ENCODE results near the gene PFDN1.

PFDN1 gene

DNA sequence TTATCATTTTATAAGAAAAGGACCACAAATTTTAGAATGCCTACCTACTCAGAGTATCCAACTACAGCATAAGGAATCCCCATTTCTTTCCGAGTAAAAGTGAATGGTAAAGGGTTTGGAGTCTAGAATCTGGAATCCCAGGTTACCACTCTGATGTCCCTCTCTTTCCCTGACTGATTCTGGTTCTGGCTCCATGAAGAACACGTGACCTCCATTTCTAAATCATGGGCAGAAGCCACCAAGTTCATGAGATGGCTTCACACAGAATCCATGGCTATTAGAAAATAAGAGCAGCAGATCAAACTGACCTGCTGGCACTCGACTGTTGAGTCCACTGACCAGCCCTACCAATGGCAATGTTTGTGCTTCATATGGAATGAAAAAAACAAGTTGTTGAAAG lies 40.7 kb downstream of the PFDN1 start:
- no peak for DNase-seq (ENCODE audit: low read depth)
- TF ChIP-seq, protein P1, sequence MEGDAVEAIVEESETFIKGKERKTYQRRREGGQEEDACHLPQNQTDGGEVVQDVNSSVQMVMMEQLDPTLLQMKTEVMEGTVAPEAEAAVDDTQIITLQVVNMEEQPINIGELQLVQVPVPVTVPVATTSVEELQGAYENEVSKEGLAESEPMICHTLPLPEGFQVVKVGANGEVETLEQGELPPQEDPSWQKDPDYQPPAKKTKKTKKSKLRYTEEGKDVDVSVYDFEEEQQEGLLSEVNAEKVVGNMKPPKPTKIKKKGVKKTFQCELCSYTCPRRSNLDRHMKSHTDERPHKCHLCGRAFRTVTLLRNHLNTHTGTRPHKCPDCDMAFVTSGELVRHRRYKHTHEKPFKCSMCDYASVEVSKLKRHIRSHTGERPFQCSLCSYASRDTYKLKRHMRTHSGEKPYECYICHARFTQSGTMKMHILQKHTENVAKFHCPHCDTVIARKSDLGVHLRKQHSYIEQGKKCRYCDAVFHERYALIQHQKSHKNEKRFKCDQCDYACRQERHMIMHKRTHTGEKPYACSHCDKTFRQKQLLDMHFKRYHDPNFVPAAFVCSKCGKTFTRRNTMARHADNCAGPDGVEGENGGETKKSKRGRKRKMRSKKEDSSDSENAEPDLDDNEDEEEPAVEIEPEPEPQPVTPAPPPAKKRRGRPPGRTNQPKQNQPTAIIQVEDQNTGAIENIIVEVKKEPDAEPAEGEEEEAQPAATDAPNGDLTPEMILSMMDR (IDR thresholded peaks at IDR 0.05; ENCODE audit: insufficient read depth, low read depth, low read length, missing control alignments) = no peak
- H3K4me3 ChIP-seq (ENCODE audit: low read length) = no peak overlapping the region

DNA sequence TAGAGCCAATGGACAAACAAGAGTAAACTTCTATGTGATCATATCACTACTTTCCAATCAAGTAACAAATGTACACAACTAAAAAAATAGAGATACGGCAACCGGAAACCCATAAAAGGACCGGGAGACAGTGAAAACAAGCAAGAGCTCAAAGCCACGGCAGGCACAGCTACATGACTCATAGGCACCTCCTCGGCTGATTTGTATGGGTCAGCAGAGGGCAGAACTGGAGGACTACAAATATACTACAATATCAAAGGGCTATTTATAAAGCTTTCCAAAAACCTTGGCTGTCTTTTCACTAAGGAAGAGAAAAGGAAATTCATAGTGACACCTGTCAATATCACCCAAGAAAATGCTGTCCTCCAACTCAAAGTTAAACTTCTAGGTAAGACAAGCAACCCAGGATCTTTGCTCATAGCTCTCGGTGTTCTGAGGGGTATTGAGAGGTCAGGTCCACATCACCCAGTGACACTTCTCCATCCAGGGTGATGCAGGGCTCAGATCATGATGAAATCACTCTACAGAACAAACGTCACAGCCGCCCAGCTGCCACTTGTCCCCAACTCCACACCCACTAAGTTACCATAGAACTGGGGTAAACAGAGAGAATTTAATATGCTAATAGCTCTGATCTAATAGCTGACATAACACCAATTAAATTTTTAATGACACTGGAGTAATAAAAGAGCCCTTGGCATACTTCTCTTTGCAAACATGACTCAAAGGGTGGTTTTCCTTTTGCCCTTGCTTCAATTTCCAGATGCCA lies 41.3 kb downstream of the PFDN1 start:
- TF ChIP-seq, protein P1 (IDR thresholded peaks at IDR 0.05; ENCODE audit: insufficient read depth, low read depth, low read length, missing control alignments) = no peak
- H3K4me3 ChIP-seq (ENCODE audit: low read length) = no peak overlapping the region
- peak; percentile 89 for DNase-seq (ENCODE audit: low read depth)

DNA sequence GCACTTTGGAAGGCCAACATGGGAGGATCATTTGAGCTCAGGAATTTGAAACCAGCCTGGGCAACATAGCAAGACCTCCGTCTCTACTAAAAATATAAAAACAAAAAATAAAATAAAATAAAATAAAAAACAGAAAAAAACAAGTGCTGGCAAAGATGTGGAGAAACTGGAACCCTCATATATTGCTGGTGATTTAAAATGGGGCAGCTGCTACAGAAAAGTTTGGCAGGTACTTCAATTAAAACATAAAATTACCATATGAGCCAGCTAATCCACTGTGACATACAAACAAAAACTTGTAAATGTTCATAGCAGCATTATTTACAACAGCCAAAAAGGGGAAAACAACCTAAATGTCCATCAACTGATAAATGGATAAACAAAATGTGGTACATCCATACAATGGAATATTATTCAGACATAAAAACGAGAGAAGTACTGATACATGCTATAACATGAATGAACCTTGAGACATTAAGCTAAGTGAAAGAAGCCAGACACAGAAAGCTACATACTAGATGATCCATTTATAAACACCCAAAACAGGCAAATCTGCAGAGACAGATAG lies 42.7 kb downstream of the PFDN1 start:
- DNase-seq (ENCODE audit: low read depth) = no peak
- TF ChIP-seq, protein P1 (IDR thresholded peaks at IDR 0.05; ENCODE audit: insufficient read depth, low read depth, low read length, missing control alignments) = no peak
- no peak overlapping the region for H3K4me3 ChIP-seq (ENCODE audit: low read length)

DNA sequence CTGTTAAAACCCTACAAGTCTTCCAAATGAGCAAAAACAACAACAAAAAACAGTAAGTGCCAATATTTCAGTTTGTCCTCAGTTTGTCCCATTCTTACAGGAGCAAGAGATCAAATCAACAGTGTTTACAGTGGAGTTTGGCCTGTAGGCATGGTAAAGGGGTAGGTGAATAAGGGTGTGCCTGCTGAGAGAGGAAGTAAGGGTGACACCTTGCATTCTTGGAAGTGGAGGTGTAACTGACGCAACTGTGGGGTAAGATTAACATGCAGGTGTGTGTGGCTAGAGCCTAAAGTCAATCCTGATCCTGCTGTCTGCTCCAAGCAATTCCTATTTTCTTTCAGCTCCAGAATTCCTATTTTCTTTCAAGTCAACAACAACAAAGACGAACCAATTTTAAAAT lies 43.4 kb downstream of the PFDN1 start:
- peak; percentile 96 for DNase-seq (ENCODE audit: low read depth)
- no peak overlapping the region for H3K4me3 ChIP-seq (ENCODE audit: low read length)

DNA sequence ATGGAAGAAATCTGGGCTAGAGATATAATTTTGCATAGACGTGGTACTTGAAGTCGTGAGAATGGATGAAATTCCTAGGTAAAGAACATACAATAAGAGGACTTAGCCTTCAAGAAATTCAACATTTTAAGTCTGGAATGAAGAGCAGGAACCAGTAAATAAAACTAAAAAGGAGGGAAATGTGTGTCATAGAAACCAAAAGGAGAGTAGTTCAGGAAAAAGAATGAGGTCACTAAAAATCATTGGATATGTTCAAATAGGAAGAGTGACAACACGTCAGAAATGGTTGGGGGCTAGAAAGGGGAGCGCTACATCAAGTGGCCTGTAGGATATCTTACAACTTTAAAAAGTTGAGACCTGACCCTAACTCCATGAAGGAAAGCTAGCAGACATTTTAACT lies 44.0 kb downstream of the PFDN1 start:
- no peak for DNase-seq (ENCODE audit: low read depth)
- no peak overlapping the region for H3K4me3 ChIP-seq (ENCODE audit: low read length)
- TF ChIP-seq, protein P1 (IDR thresholded peaks at IDR 0.05; ENCODE audit: insufficient read depth, low read depth, low read length, missing control alignments) = no peak

More for the DNA sequence above, 43.4 kb downstream of the PFDN1 start:
- TF ChIP-seq, protein P1 (IDR thresholded peaks at IDR 0.05; ENCODE audit: insufficient read depth, low read depth, low read length, missing control alignments) = no peak

DNA sequence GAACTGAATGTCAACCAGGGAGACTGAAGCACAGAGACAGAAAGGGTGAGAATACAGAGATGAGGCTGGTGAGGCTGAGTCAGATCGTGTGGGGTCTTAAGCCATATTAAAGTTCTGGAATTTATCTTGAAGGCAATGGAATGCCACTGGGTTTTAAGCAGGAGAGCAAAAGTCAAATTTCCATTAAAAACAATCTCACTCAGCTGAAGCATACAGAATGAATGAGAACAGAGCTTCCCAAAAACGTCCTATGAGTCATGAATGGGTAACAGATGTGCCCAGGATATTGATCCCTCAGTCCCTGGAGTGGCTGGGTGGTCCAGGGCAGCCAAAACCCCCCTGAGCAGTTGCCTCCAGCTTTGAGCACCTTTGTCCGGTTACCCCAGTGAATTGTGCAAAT lies 44.9 kb downstream of the PFDN1 start:
- no peak overlapping the region for H3K4me3 ChIP-seq (ENCODE audit: low read length)
- TF ChIP-seq, protein P1 (IDR thresholded peaks at IDR 0.05; ENCODE audit: insufficient read depth, low read depth, low read length, missing control alignments) = no peak
- no peak for DNase-seq (ENCODE audit: low read depth)

DNA sequence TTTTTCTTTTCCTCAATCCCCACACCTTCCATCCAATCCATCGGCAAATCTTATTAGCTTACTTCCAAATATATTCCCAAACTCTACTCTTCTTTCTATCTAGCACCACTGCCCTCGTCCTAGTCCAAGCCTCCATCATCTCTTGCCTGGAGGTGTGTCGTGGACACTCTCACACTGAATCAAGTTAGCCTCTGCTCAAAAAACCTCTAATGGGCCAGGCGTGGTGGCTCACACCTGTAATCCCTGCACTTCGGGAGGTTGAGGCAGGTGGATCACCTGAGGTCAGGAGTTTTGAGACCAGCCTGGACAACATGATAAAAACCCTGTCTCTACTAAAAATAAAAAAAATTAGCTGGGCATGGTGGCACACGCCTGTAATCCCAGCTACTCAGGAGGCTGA lies 46.2 kb downstream of the PFDN1 start:
- TF ChIP-seq, protein P1 (IDR thresholded peaks at IDR 0.05; ENCODE audit: insufficient read depth, low read depth, low read length, missing control alignments) = no peak
- no peak overlapping the region for H3K4me3 ChIP-seq (ENCODE audit: low read length)
- DNase-seq (ENCODE audit: low read depth) = no peak
